ENCODE data around the gene ZNF529. TPM values are rescaled to one million over a fixed set of nuclear protein-coding genes. Genes with fewer than 3 reads are reported as not detected.

The ZNF529 gene
- total RNA-seq, 1 donor, result 10.5 TPM

DNA sequence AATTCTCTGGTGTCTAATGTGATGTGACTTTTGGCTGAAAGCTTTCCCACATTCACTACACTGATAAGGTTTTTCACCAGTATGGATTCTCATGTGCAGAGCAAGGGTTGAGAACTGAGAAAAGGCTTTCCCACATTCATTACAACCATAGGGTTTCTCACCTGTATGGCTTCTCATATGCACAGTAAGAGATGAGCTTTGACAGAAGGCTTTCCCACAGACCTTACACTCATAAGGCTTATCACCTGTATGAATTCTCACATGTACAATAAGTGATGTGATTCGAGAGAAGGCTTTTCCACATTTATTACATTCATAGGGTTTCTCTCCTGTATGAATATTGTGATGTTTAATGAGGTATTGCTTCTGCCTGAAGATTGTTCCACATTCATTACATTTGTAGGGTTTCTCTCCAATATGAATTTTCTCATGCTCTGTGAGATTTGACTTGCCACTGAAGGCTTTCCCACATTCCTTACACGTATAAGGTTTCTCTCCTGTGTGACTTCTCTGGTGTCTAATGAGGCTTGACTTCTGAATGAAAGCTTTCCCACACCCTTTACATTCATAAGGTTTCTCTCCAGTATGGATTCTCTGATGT lies 59.0 kb downstream of the ZNF529 start:
- no peak overlapping the region for H3K4me3 ChIP-seq (ENCODE audit: low read depth, low read length)
- TF ChIP-seq, protein P1, sequence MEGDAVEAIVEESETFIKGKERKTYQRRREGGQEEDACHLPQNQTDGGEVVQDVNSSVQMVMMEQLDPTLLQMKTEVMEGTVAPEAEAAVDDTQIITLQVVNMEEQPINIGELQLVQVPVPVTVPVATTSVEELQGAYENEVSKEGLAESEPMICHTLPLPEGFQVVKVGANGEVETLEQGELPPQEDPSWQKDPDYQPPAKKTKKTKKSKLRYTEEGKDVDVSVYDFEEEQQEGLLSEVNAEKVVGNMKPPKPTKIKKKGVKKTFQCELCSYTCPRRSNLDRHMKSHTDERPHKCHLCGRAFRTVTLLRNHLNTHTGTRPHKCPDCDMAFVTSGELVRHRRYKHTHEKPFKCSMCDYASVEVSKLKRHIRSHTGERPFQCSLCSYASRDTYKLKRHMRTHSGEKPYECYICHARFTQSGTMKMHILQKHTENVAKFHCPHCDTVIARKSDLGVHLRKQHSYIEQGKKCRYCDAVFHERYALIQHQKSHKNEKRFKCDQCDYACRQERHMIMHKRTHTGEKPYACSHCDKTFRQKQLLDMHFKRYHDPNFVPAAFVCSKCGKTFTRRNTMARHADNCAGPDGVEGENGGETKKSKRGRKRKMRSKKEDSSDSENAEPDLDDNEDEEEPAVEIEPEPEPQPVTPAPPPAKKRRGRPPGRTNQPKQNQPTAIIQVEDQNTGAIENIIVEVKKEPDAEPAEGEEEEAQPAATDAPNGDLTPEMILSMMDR (IDR thresholded peaks at IDR 0.05; ENCODE audit: insufficient read depth, low read length), result no peak
- no peak for DNase-seq (ENCODE audit: low read depth)

DNA sequence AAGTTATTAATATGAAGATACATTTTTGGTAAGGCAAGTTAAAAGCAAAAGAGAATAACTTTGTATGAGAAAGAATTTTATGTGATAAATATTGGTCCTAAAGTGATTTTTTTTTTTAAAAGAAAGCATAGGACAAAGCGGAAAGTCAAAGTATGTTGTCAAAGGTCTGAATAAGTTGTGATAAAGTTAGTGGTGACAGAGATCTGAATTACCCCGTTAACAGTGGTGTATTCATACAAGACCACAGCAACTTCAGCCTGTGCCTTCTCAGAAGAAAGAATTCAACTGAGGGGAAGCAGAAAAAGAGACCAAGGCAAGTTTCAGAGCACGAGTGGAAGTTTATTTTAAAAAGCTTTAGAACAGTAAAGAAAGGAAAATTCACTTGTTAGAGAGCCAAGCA lies 64.8 kb downstream of the ZNF529 start:
- H3K4me3 ChIP-seq (ENCODE audit: low read depth, low read length), result no peak overlapping the region
- TF ChIP-seq, protein P1 (IDR thresholded peaks at IDR 0.05; ENCODE audit: insufficient read depth, low read length), result no peak
- DNase-seq (ENCODE audit: low read depth), result no peak

DNA sequence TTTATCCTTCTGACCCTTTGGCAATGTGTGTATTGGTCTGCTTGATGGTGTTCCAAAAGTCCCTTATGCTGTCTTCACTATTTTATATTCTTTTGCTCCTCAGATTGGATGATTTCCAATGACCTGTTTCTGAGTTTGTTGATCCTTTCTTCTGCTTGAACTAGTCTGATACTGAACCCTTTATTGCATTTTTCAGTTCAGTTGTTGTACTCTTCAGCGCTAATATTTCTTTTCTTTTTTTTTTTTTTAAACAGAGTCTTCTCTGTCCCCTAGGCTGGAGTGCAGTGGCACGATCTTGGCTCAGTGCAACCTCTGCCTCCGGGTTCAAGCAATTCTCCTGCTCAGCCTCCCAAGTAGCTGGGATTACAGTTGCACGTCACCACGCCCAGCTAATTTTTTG lies 71.1 kb downstream of the ZNF529 start:
- no peak for DNase-seq (ENCODE audit: low read depth)
- no peak overlapping the region for H3K4me3 ChIP-seq (ENCODE audit: low read depth, low read length)
- TF ChIP-seq, protein P1 (IDR thresholded peaks at IDR 0.05; ENCODE audit: insufficient read depth, low read length), result no peak

DNA sequence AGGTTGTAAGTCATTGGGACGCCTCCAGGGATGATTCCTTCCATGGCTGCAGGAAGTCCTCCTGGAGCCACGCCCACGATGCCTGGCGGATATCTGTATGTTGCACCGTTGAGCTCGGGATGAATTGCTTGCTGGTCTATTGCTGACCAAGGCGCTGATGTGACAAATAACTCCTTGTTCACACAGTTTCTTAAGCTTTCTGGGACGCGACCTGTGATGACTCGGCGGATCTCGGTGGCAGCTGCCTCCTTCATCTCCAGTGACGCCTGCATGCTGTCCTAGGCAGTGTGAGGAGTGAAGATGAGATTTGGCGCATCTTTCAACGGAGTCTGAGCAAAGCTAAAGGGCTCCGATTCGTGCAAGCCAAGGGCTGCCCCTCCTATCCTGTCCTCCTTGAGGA lies 76.1 kb downstream of the ZNF529 start:
- TF ChIP-seq, protein P1 (IDR thresholded peaks at IDR 0.05; ENCODE audit: insufficient read depth, low read length), result no peak
- DNase-seq (ENCODE audit: low read depth), result no peak
- no peak overlapping the region for H3K4me3 ChIP-seq (ENCODE audit: low read depth, low read length)

Other genes with a start within 250 kb of the ZNF529 start
- 3.2 and 6.6 TPM in 2 replicates for gene ZFP14, start 194.1 kb downstream of the ZNF529 start, total RNA-seq (ENCODE audit: low replicate concordance)
- 7.7 and 12.6 TPM in 2 replicates for gene ZFP82, start 154.6 kb downstream of the ZNF529 start, total RNA-seq (ENCODE audit: low replicate concordance)
- gene ZNF566, start 83.7 kb downstream of the ZNF529 start, total RNA-seq (ENCODE audit: low replicate concordance), result 11.6 TPM in 2 replicates
- gene ZNF260, start 45.0 kb downstream of the ZNF529 start, total RNA-seq (ENCODE audit: low replicate concordance), result 9.0 and 23.9 TPM in 2 replicates
- 4.6 and 17.7 TPM in 2 replicates for gene ZNF382, start 32.0 kb upstream of the ZNF529 start, total RNA-seq (ENCODE audit: low replicate concordance)
- 13.3 and 31.2 TPM in 2 replicates for gene ZNF461, start 93.5 kb upstream of the ZNF529 start, total RNA-seq (ENCODE audit: low replicate concordance)
- gene ZNF567, start 114.3 kb upstream of the ZNF529 start, total RNA-seq (ENCODE audit: low replicate concordance), result 5.0 and 6.6 TPM in 2 replicates
- gene ZNF850, start 199.5 kb upstream of the ZNF529 start, total RNA-seq (ENCODE audit: low replicate concordance), result 3.0 and 5.4 TPM in 2 replicates

All from fibroblast of the aortic adventitia (primary cell).